Measurements from ENCODE around the gene SIK3. TPM values are rescaled to one million over a fixed set of nuclear protein-coding genes. Genes with fewer than 3 reads are reported as not detected.

Gene SIK3
- total and polyA plus RNA-seq, 2 experiments from 2014 or later = 6.1 to 33.9 TPM

DNA sequence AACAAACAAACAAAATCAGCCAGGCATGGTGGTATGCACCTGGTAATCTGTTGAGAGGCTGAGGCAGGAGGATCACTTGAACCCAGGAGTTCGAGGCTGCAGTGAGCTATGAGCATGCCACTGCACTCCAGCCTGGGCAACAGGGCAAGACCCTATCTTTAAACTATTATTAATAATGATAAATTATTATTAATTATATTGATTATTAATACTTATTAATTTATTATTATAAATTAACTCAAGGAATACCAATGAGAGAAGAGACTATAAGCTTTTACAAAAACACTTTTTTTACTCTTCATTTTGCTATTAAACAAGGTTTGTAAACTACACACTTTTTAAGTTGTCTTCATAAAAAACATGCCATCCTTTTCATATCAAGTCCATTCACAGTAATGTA is 163.1 kb downstream of the SIK3 start:
- H2AFZ ChIP-seq = no peak overlapping the region
- no peaks in the 10 kb centered on the region for H3K9me3 Mint-ChIP-seq
- H3K4me1 Mint-ChIP-seq = peaks cover 19% of the 10 kb centered on the region
- no peaks in the 10 kb centered on the region for H3K36me3 Mint-ChIP-seq (ENCODE audit: low read depth)
- H3K9me2 ChIP-seq (ENCODE audit: insufficient read depth) = no peaks in the 10 kb centered on the region
- H3K36me3 ChIP-seq (ENCODE audit: insufficient read depth) = no peaks in the 10 kb centered on the region
- TF ChIP-seq EZH2phosphoT487 (IDR thresholded peaks at IDR 0.05; ENCODE audit: unreplicated experiment) = no peak
- TF ChIP-seq, protein P1, sequence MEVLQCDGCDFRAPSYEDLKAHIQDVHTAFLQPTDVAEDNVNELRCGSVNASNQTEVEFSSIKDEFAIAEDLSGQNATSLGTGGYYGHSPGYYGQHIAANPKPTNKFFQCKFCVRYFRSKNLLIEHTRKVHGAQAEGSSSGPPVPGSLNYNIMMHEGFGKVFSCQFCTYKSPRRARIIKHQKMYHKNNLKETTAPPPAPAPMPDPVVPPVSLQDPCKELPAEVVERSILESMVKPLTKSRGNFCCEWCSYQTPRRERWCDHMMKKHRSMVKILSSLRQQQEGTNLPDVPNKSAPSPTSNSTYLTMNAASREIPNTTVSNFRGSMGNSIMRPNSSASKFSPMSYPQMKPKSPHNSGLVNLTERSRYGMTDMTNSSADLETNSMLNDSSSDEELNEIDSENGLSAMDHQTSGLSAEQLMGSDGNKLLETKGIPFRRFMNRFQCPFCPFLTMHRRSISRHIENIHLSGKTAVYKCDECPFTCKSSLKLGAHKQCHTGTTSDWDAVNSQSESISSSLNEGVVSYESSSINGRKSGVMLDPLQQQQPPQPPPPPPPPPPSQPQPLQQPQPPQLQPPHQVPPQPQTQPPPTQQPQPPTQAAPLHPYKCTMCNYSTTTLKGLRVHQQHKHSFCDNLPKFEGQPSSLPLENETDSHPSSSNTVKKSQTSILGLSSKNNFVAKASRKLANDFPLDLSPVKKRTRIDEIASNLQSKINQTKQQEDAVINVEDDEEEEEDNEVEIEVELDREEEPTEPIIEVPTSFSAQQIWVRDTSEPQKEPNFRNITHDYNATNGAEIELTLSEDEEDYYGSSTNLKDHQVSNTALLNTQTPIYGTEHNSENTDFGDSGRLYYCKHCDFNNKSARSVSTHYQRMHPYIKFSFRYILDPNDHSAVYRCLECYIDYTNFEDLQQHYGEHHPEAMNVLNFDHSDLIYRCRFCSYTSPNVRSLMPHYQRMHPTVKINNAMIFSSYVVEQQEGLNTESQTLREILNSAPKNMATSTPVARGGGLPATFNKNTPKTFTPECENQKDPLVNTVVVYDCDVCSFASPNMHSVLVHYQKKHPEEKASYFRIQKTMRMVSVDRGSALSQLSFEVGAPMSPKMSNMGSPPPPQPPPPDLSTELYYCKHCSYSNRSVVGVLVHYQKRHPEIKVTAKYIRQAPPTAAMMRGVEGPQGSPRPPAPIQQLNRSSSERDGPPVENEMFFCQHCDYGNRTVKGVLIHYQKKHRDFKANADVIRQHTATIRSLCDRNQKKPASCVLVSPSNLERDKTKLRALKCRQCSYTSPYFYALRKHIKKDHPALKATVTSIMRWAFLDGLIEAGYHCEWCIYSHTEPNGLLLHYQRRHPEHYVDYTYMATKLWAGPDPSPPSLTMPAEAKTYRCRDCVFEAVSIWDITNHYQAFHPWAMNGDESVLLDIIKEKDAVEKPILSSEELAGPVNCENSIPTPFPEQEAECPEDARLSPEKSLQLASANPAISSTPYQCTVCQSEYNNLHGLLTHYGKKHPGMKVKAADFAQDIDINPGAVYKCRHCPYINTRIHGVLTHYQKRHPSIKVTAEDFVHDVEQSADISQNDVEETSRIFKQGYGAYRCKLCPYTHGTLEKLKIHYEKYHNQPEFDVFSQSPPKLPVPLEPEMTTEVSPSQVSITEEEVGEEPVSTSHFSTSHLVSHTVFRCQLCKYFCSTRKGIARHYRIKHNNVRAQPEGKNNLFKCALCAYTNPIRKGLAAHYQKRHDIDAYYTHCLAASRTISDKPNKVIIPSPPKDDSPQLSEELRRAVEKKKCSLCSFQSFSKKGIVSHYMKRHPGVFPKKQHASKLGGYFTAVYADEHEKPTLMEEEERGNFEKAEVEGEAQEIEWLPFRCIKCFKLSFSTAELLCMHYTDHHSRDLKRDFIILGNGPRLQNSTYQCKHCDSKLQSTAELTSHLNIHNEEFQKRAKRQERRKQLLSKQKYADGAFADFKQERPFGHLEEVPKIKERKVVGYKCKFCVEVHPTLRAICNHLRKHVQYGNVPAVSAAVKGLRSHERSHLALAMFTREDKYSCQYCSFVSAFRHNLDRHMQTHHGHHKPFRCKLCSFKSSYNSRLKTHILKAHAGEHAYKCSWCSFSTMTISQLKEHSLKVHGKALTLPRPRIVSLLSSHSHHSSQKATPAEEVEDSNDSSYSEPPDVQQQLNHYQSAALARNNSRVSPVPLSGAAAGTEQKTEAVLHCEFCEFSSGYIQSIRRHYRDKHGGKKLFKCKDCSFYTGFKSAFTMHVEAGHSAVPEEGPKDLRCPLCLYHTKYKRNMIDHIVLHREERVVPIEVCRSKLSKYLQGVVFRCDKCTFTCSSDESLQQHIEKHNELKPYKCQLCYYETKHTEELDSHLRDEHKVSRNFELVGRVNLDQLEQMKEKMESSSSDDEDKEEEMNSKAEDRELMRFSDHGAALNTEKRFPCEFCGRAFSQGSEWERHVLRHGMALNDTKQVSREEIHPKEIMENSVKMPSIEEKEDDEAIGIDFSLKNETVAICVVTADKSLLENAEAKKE (CRISPR knock-in tag; IDR thresholded peaks at IDR 0.05) = no peak
- no peak for TF ChIP-seq CREB1 (CRISPR knock-in tag; IDR thresholded peaks at IDR 0.05; ENCODE audit: low read depth)
- TF ChIP-seq NANOG (IDR thresholded peaks at IDR 0.05; ENCODE audit: borderline replicate concordance) = no peak
- TF ChIP-seq, protein P2, sequence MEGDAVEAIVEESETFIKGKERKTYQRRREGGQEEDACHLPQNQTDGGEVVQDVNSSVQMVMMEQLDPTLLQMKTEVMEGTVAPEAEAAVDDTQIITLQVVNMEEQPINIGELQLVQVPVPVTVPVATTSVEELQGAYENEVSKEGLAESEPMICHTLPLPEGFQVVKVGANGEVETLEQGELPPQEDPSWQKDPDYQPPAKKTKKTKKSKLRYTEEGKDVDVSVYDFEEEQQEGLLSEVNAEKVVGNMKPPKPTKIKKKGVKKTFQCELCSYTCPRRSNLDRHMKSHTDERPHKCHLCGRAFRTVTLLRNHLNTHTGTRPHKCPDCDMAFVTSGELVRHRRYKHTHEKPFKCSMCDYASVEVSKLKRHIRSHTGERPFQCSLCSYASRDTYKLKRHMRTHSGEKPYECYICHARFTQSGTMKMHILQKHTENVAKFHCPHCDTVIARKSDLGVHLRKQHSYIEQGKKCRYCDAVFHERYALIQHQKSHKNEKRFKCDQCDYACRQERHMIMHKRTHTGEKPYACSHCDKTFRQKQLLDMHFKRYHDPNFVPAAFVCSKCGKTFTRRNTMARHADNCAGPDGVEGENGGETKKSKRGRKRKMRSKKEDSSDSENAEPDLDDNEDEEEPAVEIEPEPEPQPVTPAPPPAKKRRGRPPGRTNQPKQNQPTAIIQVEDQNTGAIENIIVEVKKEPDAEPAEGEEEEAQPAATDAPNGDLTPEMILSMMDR (conservative IDR thresholded peaks at IDR 0.05; ENCODE audit: low read depth in 2 of 2) = no peak
- TF ChIP-seq, protein P3, sequence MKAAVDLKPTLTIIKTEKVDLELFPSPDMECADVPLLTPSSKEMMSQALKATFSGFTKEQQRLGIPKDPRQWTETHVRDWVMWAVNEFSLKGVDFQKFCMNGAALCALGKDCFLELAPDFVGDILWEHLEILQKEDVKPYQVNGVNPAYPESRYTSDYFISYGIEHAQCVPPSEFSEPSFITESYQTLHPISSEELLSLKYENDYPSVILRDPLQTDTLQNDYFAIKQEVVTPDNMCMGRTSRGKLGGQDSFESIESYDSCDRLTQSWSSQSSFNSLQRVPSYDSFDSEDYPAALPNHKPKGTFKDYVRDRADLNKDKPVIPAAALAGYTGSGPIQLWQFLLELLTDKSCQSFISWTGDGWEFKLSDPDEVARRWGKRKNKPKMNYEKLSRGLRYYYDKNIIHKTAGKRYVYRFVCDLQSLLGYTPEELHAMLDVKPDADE (IDR thresholded peaks at IDR 0.05) = no peak
- no peak for TF ChIP-seq ZNF114 (CRISPR knock-in tag; IDR thresholded peaks at IDR 0.05)
- TF ChIP-seq, protein P4, sequence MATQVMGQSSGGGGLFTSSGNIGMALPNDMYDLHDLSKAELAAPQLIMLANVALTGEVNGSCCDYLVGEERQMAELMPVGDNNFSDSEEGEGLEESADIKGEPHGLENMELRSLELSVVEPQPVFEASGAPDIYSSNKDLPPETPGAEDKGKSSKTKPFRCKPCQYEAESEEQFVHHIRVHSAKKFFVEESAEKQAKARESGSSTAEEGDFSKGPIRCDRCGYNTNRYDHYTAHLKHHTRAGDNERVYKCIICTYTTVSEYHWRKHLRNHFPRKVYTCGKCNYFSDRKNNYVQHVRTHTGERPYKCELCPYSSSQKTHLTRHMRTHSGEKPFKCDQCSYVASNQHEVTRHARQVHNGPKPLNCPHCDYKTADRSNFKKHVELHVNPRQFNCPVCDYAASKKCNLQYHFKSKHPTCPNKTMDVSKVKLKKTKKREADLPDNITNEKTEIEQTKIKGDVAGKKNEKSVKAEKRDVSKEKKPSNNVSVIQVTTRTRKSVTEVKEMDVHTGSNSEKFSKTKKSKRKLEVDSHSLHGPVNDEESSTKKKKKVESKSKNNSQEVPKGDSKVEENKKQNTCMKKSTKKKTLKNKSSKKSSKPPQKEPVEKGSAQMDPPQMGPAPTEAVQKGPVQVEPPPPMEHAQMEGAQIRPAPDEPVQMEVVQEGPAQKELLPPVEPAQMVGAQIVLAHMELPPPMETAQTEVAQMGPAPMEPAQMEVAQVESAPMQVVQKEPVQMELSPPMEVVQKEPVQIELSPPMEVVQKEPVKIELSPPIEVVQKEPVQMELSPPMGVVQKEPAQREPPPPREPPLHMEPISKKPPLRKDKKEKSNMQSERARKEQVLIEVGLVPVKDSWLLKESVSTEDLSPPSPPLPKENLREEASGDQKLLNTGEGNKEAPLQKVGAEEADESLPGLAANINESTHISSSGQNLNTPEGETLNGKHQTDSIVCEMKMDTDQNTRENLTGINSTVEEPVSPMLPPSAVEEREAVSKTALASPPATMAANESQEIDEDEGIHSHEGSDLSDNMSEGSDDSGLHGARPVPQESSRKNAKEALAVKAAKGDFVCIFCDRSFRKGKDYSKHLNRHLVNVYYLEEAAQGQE (IDR thresholded peaks at IDR 0.05; ENCODE audit: unreplicated experiment) = no peak
- TF ChIP-seq POLR2AphosphoS5 (IDR thresholded peaks at IDR 0.05; ENCODE audit: low read depth) = no peak
- no peak for TF ChIP-seq JUNB (IDR thresholded peaks at IDR 0.05; ENCODE audit: unreplicated experiment)
- TF ChIP-seq STAT1 (IDR thresholded peaks at IDR 0.05; ENCODE audit: unreplicated experiment) = no peak
- no peak for TF ChIP-seq EZH2 (IDR thresholded peaks at IDR 0.05; ENCODE audit: low read depth, unreplicated experiment)
- no peak for TF ChIP-seq ZNF331 (CRISPR knock-in tag; IDR thresholded peaks at IDR 0.05; ENCODE audit: low read depth)
- H3K27ac ChIP-seq (ENCODE audit: low read depth) = no peak overlapping the region
- H3K4me3 Mint-ChIP-seq = no peak overlapping the region
- H3K79me2 ChIP-seq (replicated peaks; ENCODE audit: insufficient read depth) = no peaks in the 10 kb centered on the region
- DNase-seq (ENCODE audit: low spot score) = no peak
- no peaks in the 10 kb centered on the region for H3K27me3 ChIP-seq (ENCODE audit: insufficient read depth)
- H4K20me1 ChIP-seq (replicated peaks; ENCODE audit: insufficient read depth) = 0 out of 2 replicates have a peak, but pooled peaks cover 3% of the 10 kb centered on the region
- no peak for ATAC-seq
- no peak overlapping the region for H3K27ac Mint-ChIP-seq
- H3K27me3 Mint-ChIP-seq (ENCODE audit: insufficient read depth, low read depth, poor library complexity) = peaks cover under 1% of the 10 kb centered on the region
- no peak overlapping the region for H3K4me3 ChIP-seq
- H3K4me2 ChIP-seq = no peak overlapping the region
- H3F3A ChIP-seq (replicated peaks; ENCODE audit: low read depth) = no peaks in the 10 kb centered on the region
- H3K4me1 ChIP-seq (ENCODE audit: insufficient read depth) = peaks cover 22% of the 10 kb centered on the region

Data from GM23338 (cell line).